GM23248 (cell line): Measurements from ENCODE around the gene CHRNG. TPM values are rescaled to one million over a fixed set of nuclear protein-coding genes. Genes with fewer than 3 reads are reported as not detected.

Source experiments
- DNase-seq: peaks from one replicate; pipeline ENCODE4 v3.0.0-alpha.2; 2015
- H2AFZ ChIP-seq: fragments of 200-600 bp; sonication (generic); 2 replicates; pipeline ENCODE4 v1.6.1; 2016; ENCODE audit warnings: antibody characterized with exemption
- H3F3A ChIP-seq: fragments of 200-600 bp; sonication (generic); 2 replicates; pipeline ENCODE4 v1.6.1; 2016; ENCODE audit warnings: mild to moderate bottlenecking, antibody characterized with exemption, mixed run types; ENCODE audit not compliant: insufficient read depth
- H3K27ac ChIP-seq: fragments of 200-600 bp; sonication (generic); 2 replicates; pipeline ENCODE4 v1.5.1; 2016; ENCODE audit warnings: mild to moderate bottlenecking
- H3K27me3 ChIP-seq: fragments of 200-600 bp; sonication (generic); replicated peaks from 2 replicates; pipeline ENCODE4 v1.6.1; 2016; ENCODE audit warnings: mild to moderate bottlenecking; ENCODE audit not compliant: insufficient read depth
- H3K36me3 ChIP-seq: fragments of 200-600 bp; sonication (generic); 2 replicates; pipeline ENCODE4 v1.6.1; 2016; ENCODE audit warnings: low read depth, mild to moderate bottlenecking
- H3K4me1 ChIP-seq: fragments of 200-600 bp; sonication (generic); 2 replicates; pipeline ENCODE4 v1.6.1; 2016; ENCODE audit warnings: mild to moderate bottlenecking; ENCODE audit not compliant: insufficient read depth
- H3K4me2 ChIP-seq: fragments of 200-600 bp; sonication (generic); one replicate; pipeline ENCODE4 v1.6.1; 2016; ENCODE audit warnings: mild to moderate bottlenecking; ENCODE audit not compliant: unreplicated experiment
- H3K4me3 ChIP-seq: fragments of 200-600 bp; sonication (generic); 2 replicates; pipeline ENCODE4 v1.5.1; 2016; ENCODE audit warnings: mild to moderate bottlenecking
- H3K79me2 ChIP-seq: fragments of 200-600 bp; sonication (generic); 2 replicates; pipeline ENCODE4 v1.6.1; 2016; ENCODE audit warnings: mild to moderate bottlenecking; ENCODE audit not compliant: insufficient read depth
- H3K9ac ChIP-seq: fragments of 200-600 bp; sonication (generic); 2 replicates; pipeline ENCODE4 v1.6.1; 2016; ENCODE audit warnings: mild to moderate bottlenecking
- H3K9me2 ChIP-seq: fragments of 200-600 bp; sonication (generic); 2 replicates; pipeline ENCODE4 v1.6.1; 2016; ENCODE audit warnings: mixed run types, mild to moderate bottlenecking, moderate library complexity; ENCODE audit not compliant: insufficient read depth
- H3K9me3 ChIP-seq: fragments of 200-600 bp; sonication (generic); one replicate; pipeline ENCODE4 v1.6.1; 2017; ENCODE audit warnings: low read depth
- H4K20me1 ChIP-seq: fragments of 200-600 bp; sonication (generic); 2 replicates; pipeline ENCODE4 v1.6.0; 2016; ENCODE audit not compliant: insufficient read depth
- EZH2 ChIP-seq: fragments of 200-600 bp; sonication (generic); IDR thresholded peaks from 2 replicates; pipeline ENCODE4 v1.6.1; 2018; ENCODE audit warnings: antibody characterized with exemption, mild to moderate bottlenecking; ENCODE audit not compliant: insufficient read depth, poor library complexity, severe bottlenecking
- EZH2phosphoT487 ChIP-seq: fragments of 200-600 bp; sonication (generic); IDR thresholded peaks from 2 replicates; pipeline ENCODE4 v1.6.1; 2018; ENCODE audit warnings: antibody characterized with exemption, moderate library complexity, mild to moderate bottlenecking, low read depth; ENCODE audit not compliant: insufficient read depth
- WGBS, 2 experiments: methylation state at CpG; one replicate each; pipeline ENCODE4 v1.1.6; 2015 to 2017; ENCODE audit warnings: low lambda C conversion rate in 2 of 2, low coverage in 1 of 2; ENCODE audit errors: missing lambda C conversion rate in 2 of 2; 5-methylcytosine and 5-hydroxymethylcytosine counted together
- in situ Hi-C: fragments of 300-500 bp; cut with MboI; formaldehyde crosslinking; loops from 2 replicates; pipeline ENCODE4 v1.15.0; 2020
- polyA plus RNA-seq: library from polyadenylated mRNA; unstranded; fragments of >200 nt; fragmentation: Nextera tagmentation; extraction: Ambion mirVana; gene quantifications from 2 replicates; pipeline ENCODE4 v1.2.1, GENCODE V29; 2016
- total RNA-seq: library from RNA; depleted of rRNA; stranded (reverse); fragments of >200 nt; shearing (Covaris generic); gene quantifications from 2 replicates; pipeline ENCODE4 v1.2.3, GENCODE V29; 2014

CHRNG gene
- total and polyA plus RNA-seq, 2 experiments from 2014 or later, result not detected

DNA sequence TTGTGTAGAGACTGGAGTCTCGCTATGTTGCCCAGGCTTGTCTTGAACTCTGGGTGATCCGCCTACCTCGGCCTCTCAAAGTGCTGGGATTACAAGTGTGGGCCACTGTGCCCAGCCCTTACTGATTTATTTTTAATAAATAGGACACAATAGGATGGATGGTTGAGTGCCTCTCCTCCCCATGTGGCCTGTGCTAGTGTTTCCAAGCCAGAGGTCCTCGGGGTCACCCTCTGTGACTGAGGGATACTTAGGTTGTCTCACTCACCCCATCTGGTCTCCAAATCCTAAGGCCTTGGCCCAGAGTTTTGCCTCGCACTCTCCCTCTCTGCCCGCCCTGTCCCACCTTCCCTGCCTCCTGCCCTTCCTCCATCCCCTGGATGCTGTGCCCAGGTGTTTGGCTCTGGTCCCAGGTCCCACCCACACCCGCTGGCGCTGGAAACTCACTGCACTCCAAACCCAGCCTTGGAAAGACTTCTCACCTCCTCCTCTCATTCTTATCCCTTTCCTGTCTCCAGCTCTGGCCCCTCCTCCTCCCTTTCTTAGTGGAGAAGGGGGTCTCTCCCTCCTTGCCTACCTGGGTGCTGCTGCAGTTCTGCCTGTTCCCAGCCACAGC lies 47.1 kb upstream of the CHRNG start:
- Histone ChIP-seq H4K20me1 (no peaks in the 10 kb centered on the region), H3K9me3 (no peaks in the 10 kb centered on the region), H3K9me2 (no peaks in the 10 kb centered on the region), H3K4me2 (no peak overlapping the region), H3K36me3 (no peaks in the 10 kb centered on the region), H3K27me3 (peaks cover 14% of the 10 kb centered on the region; the same call in 1 of the 2 replicates), H3K9ac (no peak overlapping the region), H3K4me1 (no peaks in the 10 kb centered on the region), H2AFZ (no peak overlapping the region), H3K4me3 (no peak overlapping the region), H3K79me2 (no peaks in the 10 kb centered on the region), H3F3A (no peaks in the 10 kb centered on the region), H3K27ac (no peak overlapping the region)
- 46 to 54% methylated on average over 8 of the region's 8 CpGs for WGBS, 2 experiments
- no peak for TF ChIP-seq EZH2phosphoT487
- no peak for TF ChIP-seq EZH2
- in situ Hi-C loops, result no loop called here
- no peak for DNase-seq

DNA sequence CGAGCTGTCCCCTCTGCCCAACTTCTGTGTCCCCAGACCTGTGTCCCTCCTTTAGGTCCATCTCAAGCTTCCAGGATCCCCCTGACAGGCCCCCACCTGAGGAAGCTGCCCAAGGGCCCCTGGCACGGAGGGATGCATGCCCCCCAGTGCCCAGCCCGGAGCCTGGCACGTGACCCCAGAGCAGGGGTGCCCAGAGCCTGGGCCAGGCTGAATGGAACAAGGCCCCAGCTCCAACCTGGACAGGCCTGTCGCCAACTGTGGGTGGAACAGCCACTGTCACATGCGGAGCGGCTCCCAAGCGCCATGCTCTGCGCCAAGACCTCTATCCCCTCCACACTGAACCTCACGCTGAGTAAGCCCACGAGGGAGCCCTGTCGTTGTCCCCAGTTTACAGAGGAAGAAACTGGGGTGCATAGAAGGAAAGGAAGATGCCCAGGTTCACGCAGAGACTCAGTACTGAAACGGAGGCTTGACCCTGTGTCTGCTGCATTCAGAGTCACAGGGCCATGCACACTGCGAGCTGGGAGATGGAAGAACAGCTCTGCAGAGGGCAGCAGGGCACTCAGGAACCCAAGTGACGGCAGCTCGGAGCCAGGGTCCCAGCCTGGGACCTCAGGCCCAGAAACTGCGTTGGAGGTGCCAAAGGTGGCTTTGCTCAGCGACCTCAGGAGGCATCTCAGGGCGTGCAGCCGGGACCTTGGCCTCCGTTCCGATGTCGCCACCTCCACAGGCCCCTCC lies 46.4 kb upstream of the CHRNG start:
- no peaks in the 10 kb centered on the region for H3F3A ChIP-seq
- H3K9me3 ChIP-seq, result no peaks in the 10 kb centered on the region
- no peak overlapping the region for H3K27ac ChIP-seq
- H3K36me3 ChIP-seq, result no peaks in the 10 kb centered on the region
- WGBS, 2 experiments, result 71 to 77% methylated on average over 24 of the region's 24 CpGs
- H3K4me1 ChIP-seq, result no peaks in the 10 kb centered on the region
- no peaks in the 10 kb centered on the region for H3K79me2 ChIP-seq
- no peaks in the 10 kb centered on the region for H3K9me2 ChIP-seq
- no peak overlapping the region for H3K4me2 ChIP-seq
- no peak overlapping the region for H3K9ac ChIP-seq
- in situ Hi-C loops, result no loop called here
- peaks cover 14% of the 10 kb centered on the region; the same call in 1 of the 2 replicates for H3K27me3 ChIP-seq
- H2AFZ ChIP-seq, result no peak overlapping the region
- H4K20me1 ChIP-seq, result no peaks in the 10 kb centered on the region
- H3K4me3 ChIP-seq, result no peak overlapping the region
- no peak for TF ChIP-seq EZH2phosphoT487
- TF ChIP-seq EZH2, result no peak
- DNase-seq, result no peak

DNA sequence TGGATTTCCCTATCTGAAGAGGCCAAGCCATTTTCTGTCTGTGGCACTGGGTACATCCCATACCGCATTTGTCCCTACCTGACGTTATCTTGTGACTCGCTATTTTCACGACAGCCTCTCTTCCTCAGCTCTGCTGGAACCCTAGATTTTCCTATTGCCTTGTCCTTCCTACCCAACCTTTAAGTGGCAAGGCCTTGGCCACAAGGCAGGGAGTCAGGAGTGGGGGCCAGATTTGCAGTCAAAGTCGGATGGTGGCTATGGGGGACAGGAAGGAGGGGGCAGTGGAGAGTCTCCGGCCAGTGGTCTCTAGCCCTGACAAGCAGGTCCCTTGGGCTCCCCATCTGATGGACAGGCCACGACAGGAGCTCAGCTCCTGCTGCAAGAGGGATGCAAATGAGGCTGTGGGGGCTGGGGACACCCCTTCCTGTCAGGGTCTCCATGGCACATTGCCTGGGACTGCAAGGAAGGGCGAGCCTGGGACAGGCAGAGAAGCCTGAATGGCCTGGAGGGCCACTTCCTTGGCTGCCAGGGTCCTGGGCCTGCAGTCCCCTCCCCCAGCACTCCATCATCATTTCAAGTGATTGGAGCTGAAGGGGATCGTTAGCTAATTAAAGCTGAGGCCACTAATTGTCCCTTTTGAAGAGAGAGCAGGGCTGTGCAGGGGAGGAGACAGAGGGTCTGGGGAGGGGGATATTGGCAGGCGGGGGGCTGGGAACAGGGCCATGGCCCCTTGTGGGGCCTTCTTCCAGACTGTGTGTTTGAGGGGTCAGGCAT lies 45.6 kb upstream of the CHRNG start:
- WGBS, 2 experiments, result 51 to 52% methylated on average over 8 to 10 of the region's 10 CpGs
- DNase-seq, result no peak
- no peaks in the 10 kb centered on the region for H3K4me1 ChIP-seq

DNA sequence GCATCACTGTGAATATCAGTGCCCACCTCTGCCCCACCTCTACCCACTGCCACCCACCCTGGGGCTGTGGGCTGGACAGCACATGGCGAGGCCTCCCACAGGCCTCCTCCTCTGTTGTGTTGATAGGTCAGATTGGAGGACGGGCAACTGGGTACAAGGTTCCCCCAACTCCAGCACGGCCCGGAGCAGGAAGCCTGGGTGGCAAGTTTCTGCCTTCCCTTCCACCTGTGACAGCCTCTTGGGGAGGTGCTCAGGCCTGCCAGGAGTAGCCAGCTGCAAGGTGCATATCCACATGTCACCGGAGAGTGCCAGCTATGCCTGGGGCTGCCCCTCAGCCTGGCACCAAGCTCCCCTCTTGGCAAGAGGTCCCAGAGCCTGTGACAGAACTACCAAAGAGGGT lies 45.0 kb upstream of the CHRNG start:
- Histone ChIP-seq H3K36me3 (no peaks in the 10 kb centered on the region), H3K4me2 (no peak overlapping the region), H3K9me3 (no peaks in the 10 kb centered on the region), H3K9ac (no peak overlapping the region), H3K79me2 (no peaks in the 10 kb centered on the region), H3K4me3 (no peak overlapping the region), H3K9me2 (no peaks in the 10 kb centered on the region), H3K27ac (no peak overlapping the region), H2AFZ (no peak overlapping the region), H3K4me1 (no peaks in the 10 kb centered on the region), H4K20me1 (no peaks in the 10 kb centered on the region), H3K27me3 (0 out of 2 replicates have a peak, but pooled peaks cover 9% of the 10 kb centered on the region), H3F3A (no peaks in the 10 kb centered on the region)
- no peak for DNase-seq
- TF ChIP-seq EZH2 (no peak), EZH2phosphoT487 (no peak)
- 69 to 70% methylated on average over 5 of the region's 5 CpGs for WGBS, 2 experiments
- in situ Hi-C loops, result no loop called here

More for the DNA sequence above, 45.6 kb upstream of the CHRNG start:
- Histone ChIP-seq H3K27me3 (peaks cover 11% of the 10 kb centered on the region; the same call in 1 of the 2 replicates), H3F3A (no peaks in the 10 kb centered on the region), H3K4me2 (no peak overlapping the region), H2AFZ (no peak overlapping the region), H3K79me2 (no peaks in the 10 kb centered on the region), H3K9me2 (no peaks in the 10 kb centered on the region), H3K9me3 (no peaks in the 10 kb centered on the region), H3K27ac (no peak overlapping the region), H3K4me3 (no peak overlapping the region), H3K36me3 (no peaks in the 10 kb centered on the region), H4K20me1 (no peaks in the 10 kb centered on the region), H3K9ac (no peak overlapping the region)
- in situ Hi-C loops, result no loop called here
- TF ChIP-seq EZH2phosphoT487 (no peak), EZH2 (no peak)
